Superior temporal gyrus (tissue), 1 donor: ENCODE data around the gene SYCP3.
"Not testable (repeated sequence)": the region's sequence is repeated elsewhere in the genome, so short reads cannot be mapped to it uniquely, and the experiment has no call there.

Source experiments
- DNase-seq: peaks from one replicate; pipeline ENCODE4 v3.0.0-alpha.2; 2016; ENCODE audit errors: extremely low spot score

SYCP3 gene

DNA sequence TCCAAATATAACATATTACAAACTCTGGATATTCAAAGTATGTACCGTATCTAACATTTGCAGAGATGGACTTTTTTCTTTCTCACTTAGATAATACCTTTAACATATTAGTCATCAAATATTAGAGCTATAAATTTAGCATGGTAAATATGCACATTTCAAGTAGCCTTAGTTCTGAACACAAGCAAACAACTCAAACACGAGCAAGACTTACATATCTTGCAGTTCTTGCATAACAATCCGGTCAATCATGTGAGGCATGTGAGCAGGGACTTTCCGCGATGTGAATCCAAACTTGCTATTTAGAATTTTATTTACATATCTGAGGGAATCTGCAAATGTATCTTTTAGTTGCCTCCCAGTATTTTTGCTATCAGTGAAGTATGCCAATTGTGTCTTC lies 22.1 kb upstream of the SYCP3 start:
- DNase-seq: no peak

DNA sequence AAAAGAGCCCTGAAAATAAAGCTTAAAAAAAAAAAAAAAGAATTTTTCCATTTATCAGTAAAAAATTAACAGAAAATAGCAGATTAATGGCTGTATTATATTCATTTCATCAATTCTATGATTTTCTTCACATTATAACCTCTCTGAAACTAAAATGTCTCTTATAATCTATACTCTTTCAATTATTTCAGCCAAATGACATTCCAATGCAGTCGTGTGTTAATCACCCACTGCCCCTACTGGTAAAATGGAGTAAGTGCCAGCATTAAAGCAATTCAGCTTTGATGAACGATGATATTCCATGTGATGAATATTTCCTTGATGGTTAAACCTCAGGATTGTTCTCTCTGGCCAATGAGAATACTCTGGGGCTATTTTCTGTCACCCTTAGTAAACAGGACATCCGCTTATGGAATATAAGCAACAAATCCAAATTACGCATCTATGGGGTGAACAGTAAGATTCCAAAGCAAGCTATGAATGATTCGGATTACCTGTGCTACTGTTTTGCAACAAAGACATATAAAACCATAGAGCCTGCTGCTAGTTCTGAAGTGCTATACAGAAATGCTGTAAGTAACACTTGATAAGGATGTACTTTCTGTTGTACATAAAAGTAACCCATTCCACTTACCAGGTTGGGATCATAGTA lies 20.3 kb upstream of the SYCP3 start:
- no peak for DNase-seq

DNA sequence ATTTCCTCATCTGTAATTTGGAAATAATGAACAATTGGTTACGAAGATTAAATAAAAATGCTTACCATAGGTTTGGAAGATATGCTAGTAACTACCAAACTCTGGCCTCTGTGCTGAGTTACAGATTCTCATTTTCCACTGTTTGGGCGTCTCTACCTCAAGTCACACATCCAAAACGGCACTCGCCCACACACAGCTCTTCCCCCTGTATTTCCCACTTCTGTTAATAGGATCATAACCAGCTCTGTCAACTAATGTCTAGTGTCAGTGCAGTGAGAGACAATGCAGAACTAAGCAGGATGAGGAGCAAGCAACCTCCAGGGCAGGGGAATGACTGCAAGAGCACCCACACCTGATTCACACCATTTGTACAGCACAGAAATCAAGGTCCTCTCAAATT lies 10.9 kb upstream of the SYCP3 start:
- no peak for DNase-seq

DNA sequence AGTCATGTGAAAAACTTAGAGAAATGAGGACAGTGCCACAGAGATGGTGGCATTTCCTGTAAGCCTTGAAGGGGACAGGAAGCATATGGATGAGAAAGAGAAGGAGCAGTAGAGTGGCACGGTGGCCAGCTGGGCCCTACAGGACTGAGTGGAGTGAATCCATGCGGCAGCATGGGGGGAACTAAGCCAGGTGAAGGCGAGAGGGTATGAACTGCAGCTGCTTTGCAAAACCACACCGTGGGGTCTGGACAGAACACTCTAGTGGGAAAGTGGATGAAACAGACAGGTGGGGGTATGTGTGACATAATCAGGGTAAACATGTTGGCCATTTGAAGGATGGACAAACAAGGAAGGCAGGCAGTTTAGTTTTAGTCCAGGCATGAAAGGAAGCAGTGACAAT lies 10.4 kb upstream of the SYCP3 start:
- DNase-seq: no peak

DNA sequence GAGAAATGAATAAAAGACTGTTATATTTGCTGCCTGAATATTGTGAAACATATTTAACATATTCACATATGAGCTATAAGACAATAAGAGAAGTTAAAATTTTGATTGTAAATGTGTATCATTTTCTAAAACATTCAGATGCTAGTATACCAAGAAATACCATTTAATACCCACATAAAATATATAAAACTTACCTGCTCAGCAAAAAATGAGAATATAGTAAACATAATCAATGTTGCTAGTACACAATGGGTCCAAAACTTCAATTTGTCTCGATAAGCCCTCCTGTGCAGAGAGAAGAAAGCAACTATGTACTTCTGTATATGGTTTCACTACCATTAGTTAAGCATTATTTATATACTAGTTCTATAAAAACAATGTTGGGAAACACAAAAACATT lies 9.6 kb upstream of the SYCP3 start:
- no peak for DNase-seq

DNA sequence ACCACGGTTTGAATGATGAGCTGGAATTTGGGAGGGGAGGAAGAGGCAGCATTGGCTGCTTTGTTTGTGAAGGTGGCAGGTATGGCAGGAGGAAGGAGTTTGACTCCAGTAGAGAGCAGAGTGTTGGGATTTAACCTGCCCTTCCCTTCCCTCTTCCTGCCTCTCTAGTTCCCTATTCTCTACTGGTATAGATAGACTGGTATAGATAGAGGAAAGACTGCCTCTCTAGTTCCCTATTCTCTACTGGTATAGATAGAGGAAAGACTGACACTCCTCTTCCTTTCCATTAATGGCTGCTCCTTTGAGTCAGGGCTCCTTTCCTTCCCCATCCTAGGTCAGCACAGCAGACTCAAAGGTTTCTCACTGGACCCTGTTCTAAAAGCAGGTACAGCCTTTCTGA lies 8.4 kb upstream of the SYCP3 start:
- DNase-seq: no peak

DNA sequence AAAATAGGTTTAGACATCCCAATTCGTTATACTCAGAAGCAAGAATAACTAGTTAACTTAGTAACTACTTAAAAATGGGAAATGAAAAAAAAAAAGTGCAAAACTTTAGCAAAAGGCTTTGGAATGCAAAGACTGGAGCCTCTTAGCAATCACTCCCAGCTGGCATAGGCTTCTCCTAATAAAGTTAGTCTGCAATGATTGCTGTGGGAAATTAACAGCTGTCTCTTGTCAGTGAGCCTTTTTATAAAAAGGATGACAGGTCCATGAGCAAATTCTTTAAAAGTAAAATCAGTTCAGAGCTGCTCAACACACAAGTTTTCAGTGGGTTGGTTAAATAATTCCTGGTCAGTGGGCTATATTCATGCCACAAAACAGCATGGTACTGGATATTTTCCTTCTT lies 7.4 kb upstream of the SYCP3 start:
- no peak for DNase-seq

DNA sequence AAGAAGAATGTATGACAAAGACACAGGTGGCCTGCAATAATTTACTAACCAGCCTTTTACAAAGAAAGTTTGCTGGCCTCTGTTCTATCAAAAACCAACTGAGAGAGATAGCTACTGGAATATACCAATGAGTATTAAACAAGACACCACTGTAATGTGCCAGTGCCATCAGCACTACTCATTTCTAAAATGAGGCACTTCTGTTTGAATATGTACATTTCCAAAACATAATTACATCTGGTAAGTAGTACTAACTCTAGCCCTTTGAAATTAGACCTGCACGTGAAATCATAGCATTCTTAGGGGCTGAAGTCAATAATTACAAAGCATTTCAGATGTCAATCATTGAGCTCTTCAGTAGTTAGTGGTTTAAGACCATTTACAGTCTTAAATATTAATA lies 6.9 kb upstream of the SYCP3 start:
- no peak for DNase-seq

DNA sequence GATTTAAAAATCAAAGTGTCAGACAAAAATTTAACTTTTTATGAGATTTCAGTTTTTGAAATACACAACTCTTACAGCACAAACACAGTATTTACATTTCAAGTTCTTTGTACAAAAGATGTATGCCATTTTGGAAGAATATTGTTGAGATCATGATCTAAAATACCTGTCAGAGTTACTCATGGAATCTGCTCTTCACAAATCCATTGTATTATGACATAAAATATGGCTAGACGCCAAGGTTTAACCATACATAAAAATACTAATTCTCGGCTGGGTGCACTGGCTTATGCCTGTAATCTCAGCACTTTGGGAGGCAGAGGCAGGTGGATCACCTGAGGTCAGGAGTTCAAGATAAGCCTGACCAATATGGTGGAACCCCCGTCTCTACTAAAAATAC lies 6.2 kb upstream of the SYCP3 start:
- DNase-seq: no peak

DNA sequence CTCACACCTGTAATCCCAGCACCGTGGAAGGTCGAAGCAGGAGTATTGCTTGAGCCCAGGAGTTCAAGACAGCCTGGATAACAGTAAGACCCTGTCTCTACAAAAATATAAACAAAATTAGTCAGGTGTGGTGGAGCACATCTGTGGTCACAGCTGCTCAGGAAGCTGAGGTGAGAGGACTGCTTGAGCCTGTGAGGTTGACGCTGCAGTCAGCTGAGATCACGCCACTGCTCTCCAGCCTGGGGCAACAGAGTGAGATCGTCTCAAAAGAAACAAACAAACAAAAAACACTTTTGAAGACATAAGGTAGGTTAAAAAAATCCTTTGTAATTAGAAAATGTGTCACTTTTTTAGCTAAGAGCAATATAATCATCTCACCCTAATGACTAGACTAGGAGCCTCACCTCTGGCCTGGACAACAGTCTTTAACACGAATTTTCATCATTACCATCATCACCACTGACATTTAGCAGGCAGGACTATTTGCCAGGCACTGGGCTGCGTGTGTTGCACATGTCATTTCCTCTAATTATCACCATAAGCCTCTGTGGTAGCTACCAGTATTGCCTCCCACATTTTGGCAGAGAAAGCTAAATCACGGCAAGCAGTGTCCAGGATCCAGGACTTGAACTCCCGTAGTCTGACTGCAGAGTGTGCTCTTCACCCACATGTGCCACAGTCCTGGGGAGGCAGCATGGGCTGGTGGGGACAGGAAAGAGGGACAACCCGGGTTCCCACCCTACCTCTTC lies 4.6 kb upstream of the SYCP3 start:
- DNase-seq: no peak

DNA sequence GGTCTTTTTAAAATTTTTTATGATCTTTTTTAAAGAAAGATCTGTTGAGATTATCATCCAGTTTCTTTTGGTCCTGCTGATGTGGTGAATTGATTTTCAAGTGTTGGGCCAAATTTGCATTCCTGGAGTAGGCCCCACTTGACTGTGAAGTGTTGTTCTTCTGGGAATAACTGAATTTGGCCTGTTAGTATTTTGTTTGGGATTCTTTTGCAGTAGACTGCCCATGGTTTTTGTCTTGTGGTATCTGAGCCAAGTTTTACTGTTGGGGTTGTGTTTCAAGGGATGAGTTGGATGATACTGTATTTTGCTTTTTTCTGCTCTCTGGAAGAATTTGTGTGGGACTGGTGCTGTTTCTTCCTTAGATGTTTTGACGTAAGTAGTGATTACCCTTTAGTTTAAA lies 4.0 kb upstream of the SYCP3 start:
- DNase-seq: no peak

DNA sequence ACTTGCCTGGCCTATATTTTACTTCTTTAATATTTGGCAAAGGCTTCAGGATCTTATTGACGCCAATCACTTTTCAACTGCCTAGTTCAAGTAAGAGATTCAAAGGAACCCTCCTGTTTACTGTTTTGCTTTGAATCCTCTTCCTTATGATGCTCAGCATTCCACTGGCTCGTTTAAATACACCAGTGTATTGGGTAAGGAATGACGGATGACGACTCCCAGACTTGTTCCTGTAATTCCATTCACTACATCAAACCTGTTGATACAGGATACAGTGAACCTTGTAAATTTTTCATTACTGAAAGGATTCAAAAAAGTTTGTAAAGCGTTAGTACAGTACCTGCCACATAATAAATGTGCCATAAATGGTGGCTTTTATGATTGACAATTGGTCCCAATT lies 1.7 kb upstream of the SYCP3 start:
- DNase-seq: no peak

DNA sequence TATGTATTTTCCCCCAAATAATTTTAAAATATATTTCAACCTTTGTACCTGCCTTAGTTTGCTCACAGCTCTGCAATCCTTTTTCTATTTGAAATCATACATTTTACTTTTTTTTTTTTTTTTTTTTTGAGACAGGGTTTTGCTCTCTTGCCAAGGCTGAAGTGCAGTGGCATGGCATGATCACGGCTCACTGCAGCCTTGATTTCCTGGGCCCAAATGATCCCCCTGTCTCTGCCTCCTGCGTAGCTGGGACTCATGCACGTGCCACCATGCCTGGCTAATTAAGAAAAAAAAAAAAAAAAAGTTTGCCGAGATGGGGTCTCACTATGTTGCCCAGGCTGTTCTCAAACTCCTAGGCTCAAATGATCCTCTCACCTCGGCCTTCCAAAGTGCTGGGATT lies 1.3 kb upstream of the SYCP3 start:
- DNase-seq: no peak

DNA sequence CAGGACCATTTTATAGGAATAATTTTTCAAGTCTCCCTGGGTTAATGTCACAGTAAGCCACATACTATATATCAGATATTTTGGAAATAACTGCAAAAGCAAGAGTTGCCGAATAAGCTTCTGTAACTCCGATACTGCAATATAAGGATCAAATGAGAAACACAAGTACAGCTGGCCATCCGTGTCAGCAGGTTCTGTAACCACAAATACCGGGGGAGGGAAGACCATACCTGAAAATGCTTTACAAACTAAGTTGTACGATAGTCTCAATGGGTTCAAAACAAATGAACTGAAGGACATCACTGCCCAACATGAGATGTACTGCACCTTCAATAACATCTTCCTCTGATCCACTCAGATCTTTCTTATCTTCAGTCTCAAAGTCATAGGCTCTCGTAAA lies 1.8 kb downstream of the SYCP3 start:
- DNase-seq: no peak

DNA sequence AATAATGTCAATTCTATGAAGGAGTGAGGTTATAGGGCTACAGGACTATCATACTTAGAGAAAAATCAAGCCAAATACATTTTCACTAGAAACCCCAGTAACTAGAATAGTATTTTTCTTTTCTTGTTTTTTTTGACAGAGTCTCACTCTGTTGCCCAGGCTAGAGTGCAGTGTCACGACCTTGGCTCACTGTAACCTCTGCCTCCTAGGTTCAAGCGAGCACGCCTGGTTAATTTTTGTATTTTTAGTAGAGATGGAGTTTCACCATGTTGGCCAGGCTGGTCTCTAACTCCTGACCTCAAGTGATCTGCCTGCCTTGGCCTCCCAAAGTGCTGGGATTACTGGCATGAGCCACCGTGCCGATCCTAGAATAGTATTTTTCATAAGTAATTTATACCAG lies 4.8 kb downstream of the SYCP3 start:
- not testable (repeated sequence) for DNase-seq

DNA sequence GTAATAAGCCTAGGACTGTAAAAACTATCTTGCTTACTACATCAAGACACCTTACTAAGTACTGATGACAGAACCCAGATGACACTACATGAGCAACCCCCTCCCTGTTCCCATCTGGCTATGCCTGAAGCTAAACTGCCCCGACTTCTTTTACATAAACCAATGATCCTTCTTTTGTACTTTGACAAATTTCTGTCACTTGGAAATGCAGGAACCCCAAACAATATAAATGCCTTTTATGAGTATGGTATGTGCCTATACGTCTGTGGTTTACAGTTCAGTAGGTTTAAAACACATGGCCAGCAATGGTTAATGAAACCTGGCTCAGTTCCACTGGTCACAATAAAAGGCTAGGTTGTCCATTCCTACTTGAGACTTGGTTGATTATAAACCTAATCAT lies 6.1 kb downstream of the SYCP3 start:
- DNase-seq: no peak

DNA sequence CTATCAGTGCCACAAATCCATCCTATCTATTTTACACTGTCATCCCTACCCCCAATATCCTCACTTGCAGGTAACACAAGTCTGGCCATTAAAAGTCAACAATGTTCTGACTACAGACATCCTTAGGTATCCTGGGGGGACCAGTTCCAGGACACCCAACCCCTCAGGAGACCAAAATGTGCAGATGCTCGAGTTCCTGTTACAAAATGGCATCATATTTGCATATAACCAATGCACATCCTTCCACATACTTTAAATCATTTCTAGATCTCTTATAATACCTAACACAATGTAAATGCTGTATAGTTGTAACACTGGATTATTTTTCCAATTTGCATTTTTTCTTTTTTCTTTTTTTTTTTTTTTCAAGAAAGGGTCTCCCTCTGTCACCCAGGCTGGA lies 6.9 kb downstream of the SYCP3 start:
- DNase-seq: no peak

DNA sequence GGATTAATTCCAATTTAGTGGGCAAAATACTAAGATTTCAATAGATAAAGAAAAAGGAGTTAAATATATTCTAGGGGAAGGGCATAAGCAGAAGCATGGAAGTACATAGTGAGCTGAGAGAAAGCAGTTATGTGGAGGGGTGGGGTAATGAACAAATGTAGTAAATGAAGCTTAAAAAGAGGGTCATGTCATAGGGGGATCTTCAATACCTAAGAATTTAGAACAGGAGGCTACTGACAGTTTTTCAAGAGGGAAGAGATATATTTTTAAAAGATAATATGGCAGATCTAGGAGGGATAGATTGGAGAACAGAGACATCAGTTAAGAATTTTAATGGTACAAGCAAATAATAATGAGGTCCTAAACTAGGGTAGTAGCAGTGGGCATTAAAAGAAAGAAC lies 9.4 kb downstream of the SYCP3 start:
- no peak for DNase-seq

DNA sequence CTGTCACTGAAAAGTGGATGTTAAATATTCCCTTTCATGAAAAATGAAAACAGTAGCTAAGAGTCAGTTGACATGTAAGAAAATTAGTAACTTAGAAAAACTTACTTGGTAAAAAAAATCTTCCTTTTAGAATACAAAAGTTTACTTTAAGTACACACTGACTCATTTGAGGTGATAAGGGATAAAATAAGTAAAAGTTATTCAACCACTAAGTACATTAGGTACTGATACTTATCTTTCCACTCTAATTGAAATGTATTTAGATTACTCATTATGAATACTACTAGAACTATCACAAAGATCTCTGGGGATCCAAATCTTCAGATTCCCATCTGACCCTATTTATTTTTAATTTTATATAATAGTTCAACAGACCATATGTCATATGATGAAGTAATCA lies 12.2 kb downstream of the SYCP3 start:
- DNase-seq: no peak

DNA sequence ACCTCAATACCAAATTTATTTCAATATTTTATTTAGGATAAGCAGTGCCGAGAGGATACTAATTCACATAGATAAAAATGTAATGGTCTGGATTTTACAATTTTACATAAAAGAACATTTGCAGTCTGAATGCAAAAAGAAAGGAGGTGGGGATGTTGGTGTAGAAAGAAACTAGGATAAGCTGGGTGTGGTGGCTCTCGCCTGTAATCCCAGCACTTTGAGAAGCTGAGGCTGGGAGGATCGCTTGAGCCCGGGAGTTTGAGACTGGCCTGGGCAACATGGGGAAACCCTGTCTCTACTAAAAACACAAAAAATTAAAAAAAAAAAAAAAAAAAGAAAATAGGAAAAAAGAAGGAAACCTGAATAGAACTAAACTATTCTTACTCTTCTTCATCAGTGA lies 16.9 kb downstream of the SYCP3 start:
- no peak for DNase-seq

DNA sequence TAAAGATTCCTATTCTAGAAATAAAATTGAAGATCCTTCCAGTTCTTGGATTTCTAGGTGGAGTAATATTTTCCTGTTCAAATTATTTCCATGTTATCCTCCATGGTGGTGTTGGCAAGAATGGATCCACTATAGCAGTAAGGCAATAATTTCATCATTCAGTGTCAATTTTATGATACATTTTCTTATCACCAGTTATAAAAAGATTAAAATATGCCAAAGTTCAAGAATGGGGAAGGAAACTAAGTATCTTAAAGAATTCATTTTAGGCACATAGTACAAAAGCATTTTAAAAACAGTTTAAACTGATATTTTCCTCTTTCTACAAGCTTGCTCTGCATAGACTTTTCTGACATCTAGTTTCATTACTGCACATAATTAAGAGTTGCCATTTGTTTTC lies 19.1 kb downstream of the SYCP3 start:
- no peak for DNase-seq

DNA sequence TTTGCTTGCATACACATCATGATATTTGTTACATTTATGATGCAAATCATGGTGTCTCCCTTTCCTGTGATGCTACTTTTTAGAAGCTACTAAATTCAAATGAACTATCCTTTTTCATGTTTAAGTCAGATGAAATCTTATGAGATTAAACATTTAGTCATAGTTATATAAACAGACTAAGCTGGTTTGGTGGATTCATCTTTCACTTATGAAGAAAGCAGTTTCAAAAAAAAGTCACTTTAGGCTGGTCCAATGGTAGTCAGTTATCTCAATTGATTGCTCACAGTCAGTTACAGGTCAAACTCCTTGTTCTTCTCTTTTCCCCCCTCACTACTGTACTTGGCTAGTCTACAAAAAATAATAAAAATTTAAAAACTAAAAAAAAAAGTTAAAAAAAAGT lies 19.7 kb downstream of the SYCP3 start:
- no peak for DNase-seq

DNA sequence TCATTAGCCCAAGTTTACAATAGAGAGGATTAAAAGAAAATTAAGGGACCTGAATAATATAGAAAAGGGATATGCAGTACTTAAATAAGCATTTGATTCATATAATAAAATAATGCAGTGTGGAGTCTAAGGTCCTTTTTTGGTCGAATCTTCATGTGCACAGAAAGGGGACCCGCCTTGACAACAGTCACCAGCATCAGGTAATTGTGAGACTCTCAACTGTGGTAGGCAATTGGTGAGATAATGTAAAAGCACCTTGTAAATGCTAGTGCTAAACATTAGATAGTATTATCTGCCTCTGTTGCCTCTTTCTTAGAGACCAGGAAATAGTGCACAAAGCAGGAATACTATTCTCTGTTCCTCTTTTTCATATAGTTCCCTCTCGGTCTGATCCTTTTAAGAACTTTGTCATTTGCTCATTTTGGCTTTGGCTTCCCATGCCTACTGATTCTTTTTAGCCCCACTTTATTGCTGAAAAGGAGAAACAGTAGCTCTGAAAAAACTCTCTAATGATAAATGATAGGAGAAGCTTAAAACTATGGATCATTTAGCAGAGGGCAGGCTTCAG lies 24.3 kb downstream of the SYCP3 start:
- DNase-seq: no peak

DNA sequence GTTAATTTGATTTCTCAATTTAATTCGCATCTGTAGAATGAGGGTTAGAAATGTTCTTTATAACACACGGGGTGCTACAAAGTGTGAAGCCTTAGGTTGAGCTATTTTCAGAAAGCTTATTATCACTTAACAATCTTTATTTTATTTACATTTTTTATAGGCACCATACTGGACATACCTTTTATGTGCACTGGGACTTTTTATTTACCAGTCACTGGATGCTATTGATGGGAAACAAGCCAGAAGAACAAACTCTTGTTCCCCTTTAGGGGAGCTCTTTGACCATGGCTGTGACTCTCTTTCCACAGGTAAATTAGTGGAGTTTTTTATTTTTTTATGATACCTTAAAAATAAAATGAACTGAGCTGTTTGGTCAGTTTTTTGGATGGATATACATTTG lies 25.3 kb downstream of the SYCP3 start:
- no peak for DNase-seq
